Right cardiac atrium (tissue), 5 donors: ENCODE measurements around the gene HEBP2. TPM values are rescaled to one million over a fixed set of nuclear protein-coding genes. Genes with fewer than 3 reads are reported as not detected.
A peak's percentile ranks its signal among the peaks of the same experiment; 100 is the strongest.
"Not testable (repeated sequence)": the region's sequence is repeated elsewhere in the genome, so short reads cannot be mapped to it uniquely, and the experiment has no call there.

Experiments used
- ATAC-seq, 2 donors: fragments of 200-7000 bp; cut with Tn5 transposase; one replicate each; pipeline versions ENCODE4 v1.8.0 to v1.9.1; 2020; ENCODE audit warnings: moderate library complexity in 2 of 2, mild to moderate bottlenecking in 1 of 2
- DNase-seq, 3 donors: peaks; one replicate each; pipeline ENCODE4 v3.0.0-alpha.2; 2020
- H3K27ac ChIP-seq: one replicate; pipeline ENCODE4 v1.5.1; 2013; ENCODE audit warnings: mild to moderate bottlenecking, low read length, control low read depth, moderate library complexity
- H3K27me3 ChIP-seq: one replicate; pipeline ENCODE4 v1.6.1; 2013; ENCODE audit not compliant: control insufficient read depth, insufficient read depth
- H3K4me1 ChIP-seq: one replicate; pipeline ENCODE4 v1.6.1; 2013; ENCODE audit warnings: low read length; ENCODE audit not compliant: control insufficient read depth, insufficient read depth
- H3K4me3 ChIP-seq: one replicate; pipeline ENCODE4 v1.5.1; 2013; ENCODE audit warnings: low read length, control low read depth
- H3K9me3 ChIP-seq: one replicate; pipeline ENCODE4 v1.6.1; 2013; ENCODE audit warnings: low read length; ENCODE audit not compliant: control insufficient read depth
- WGBS: extraction: QIAGEN DNeasy Blood & Tissue Kit; methylation state at CpG from one replicate; pipeline ENCODE4 v1.1.7; 2013; 5-methylcytosine and 5-hydroxymethylcytosine counted together
- intact Hi-C, 4 donors: fragments of 100-400 bp; cut with DNase I; formaldehyde crosslinking; loops; one replicate each; pipeline versions ENCODE4 v1.11.0 to v1.14.0; 2022 to 2023
- long read RNA-seq, 4 donors: library from polyadenylated mRNA; unstranded; transcript quantifications; one replicate each; pipeline ENCODE4 v2.0.0, GENCODE V29; 2020 to 2021
- polyA plus RNA-seq: library from polyadenylated mRNA; stranded (reverse); fragments of 200-250 nt; gene quantifications from one replicate; pipeline ENCODE4 v1.2.3, GENCODE V29; 2013
- total RNA-seq, 4 donors: library from RNA; stranded (reverse); fragmentation: NEBNext Ultra II Directional; extraction: Animal tissue kit (Norgen Biotek cat#: 25700); gene quantifications; one replicate each; pipeline ENCODE4 v1.2.1, GENCODE V29; 2021
- donor health status: healthy with polysubstance abuse.
- donor health status: DM: no; HTN: yes; CAD: no.
- donor health status: DM: no; HTN: no; CAD: no.
- donor health status: DM: no; HTN: yes; CAD: no; lungs with severe emphysema.
- donor health status: DM: yes; HTN: yes; CAD: no.

HEBP2 gene, protein sequence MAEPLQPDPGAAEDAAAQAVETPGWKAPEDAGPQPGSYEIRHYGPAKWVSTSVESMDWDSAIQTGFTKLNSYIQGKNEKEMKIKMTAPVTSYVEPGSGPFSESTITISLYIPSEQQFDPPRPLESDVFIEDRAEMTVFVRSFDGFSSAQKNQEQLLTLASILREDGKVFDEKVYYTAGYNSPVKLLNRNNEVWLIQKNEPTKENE
- total RNA-seq (10 to 100 TPM; 74.7 to 91.6 (median 82.0) TPM), polyA plus RNA-seq (39.5 TPM)
- long read RNA-seq, donor 1, full-length matches to known transcripts = 168 of 180 reads
- long read RNA-seq, donor 1, partial matches to known transcripts = 6 of 180 reads
- long read RNA-seq, donor 1, other reads (novel, unspliced or antisense) = 6 of 180 reads
- long read RNA-seq, donor 2, full-length matches to known transcripts = 83 of 88 reads
- long read RNA-seq, donor 2, partial matches to known transcripts = 1 of 88 reads
- long read RNA-seq, donor 2, other reads (novel, unspliced or antisense) = 4 of 88 reads
- long read RNA-seq, donor 3, partial matches to known transcripts = 0 of 19 reads
- long read RNA-seq, donor 3, other reads (novel, unspliced or antisense) = 19 of 19 reads
- long read RNA-seq, donor 4, full-length matches to known transcripts = 86 of 94 reads
- long read RNA-seq, donor 4, partial matches to known transcripts = 0 of 94 reads
- long read RNA-seq, donor 4, other reads (novel, unspliced or antisense) = 8 of 94 reads

DNA sequence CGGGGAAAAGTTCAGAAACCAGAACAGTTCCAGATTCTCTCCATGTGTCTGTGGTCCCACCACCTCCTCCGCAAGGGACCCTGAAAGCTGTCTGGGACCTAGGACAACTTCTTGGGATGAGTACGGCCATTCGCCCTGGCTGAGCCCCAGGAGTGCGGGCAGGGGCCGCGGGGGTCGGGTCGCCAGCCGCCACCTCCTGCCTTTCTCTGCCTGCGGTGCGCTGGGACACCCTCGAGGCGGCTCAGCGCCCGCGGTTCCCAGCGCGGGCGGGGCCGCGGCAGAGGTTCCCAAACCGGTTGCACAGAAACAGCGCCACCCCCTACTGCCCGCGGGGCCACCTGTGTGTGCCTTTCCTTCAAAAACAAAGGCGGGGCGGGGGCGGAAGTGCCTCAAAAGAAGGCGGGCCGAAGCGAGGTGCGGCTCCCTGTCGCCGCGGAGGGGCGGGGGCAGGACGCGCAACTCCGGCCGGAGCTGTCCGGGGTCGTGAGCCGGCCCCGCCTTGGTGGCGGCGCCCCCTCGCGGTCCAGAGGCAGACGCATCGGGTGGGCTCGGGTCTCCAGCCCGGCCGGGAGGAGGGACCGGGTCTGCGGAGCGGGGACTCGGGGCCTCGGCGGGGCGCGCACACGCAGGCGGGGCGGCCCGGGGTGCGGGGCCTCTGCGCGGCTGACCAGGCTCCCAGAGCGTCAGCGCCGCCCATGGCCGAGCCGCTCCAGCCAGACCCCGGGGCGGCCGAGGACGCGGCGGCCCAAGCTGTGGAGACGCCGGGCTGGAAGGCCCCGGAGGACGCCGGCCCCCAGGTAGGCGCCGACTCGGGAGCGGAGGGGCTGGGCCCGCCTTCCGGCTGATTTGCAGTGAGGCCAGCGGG, at the start of gene HEBP2:
TSS of gene HEBP2 (plus strand) at position 423 of the 865 bp plus-strand sequence. CDS start at position 696, 273 bp downstream.
- Histone ChIP-seq H3K27me3 (no peaks in the 10 kb centered on the region), H3K27ac (peak within 1 kb of the TSS; percentile 94), H3K9me3 (no peaks in the 10 kb centered on the region), H3K4me1 (no peaks in the 10 kb centered on the region), H3K4me3 (peak within 1 kb of the TSS; percentile 79)
- WGBS = under 1% methylated on average over 92 of the region's 92 CpGs
- ATAC-seq (peak; percentile 96 to 97), DNase-seq (peak; percentile 94 to 98 (median 97))
- intact Hi-C loops = no loop called here

DNA sequence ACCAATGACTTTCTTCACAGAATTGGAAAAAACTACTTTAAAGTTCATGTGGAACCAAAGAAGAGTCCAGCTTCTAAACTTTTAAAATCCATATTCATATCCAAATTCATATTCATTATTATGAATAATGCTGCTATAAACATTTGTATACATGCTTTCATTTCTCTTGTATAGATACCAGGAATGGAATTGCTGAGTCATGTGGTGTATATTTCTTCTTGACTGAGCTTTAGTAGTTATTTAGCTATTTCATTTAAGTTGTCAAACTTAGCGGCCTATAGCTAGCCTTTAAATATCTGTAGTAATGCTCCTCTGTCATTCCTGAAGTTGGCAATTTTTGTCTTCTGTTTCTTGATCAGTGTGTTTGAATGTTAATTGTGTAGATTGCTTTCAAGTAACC, 46.1 kb upstream of the HEBP2 start:
- 93% methylated on average over 1 of the region's 1 CpG for WGBS
- Histone ChIP-seq H3K4me1 (no peaks in the 10 kb centered on the region), H3K4me3 (no peak overlapping the region), H3K27ac (no peak overlapping the region), H3K9me3 (no peaks in the 10 kb centered on the region), H3K27me3 (no peaks in the 10 kb centered on the region)
- DNase-seq (no peak), ATAC-seq (no peak)
- intact Hi-C loops = no loop called here

DNA sequence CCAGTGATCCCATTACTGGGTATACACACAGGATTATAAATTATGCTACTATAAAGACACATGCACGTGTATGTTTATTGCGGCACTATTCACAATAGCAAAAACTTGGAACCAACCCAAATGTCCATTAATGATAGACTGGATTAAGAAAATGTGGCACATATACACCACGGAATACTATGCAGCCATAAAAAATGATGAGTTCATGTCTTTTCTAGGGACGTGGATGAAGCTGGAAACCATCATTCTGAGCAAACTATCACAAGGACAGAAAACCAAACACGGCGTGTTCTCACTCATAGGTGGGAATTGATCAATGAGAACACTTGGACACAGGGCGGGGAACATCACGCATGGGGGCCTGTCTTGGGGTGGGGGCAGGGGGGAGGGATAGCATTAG, 35.3 kb upstream of the HEBP2 start:
- H3K4me3 ChIP-seq, intact Hi-C loops, H3K27me3 ChIP-seq, DNase-seq, ATAC-seq, H3K9me3 ChIP-seq, H3K4me1 ChIP-seq, H3K27ac ChIP-seq: not testable (repeated sequence)
- WGBS = 94% methylated on average over 8 of the region's 8 CpGs

DNA sequence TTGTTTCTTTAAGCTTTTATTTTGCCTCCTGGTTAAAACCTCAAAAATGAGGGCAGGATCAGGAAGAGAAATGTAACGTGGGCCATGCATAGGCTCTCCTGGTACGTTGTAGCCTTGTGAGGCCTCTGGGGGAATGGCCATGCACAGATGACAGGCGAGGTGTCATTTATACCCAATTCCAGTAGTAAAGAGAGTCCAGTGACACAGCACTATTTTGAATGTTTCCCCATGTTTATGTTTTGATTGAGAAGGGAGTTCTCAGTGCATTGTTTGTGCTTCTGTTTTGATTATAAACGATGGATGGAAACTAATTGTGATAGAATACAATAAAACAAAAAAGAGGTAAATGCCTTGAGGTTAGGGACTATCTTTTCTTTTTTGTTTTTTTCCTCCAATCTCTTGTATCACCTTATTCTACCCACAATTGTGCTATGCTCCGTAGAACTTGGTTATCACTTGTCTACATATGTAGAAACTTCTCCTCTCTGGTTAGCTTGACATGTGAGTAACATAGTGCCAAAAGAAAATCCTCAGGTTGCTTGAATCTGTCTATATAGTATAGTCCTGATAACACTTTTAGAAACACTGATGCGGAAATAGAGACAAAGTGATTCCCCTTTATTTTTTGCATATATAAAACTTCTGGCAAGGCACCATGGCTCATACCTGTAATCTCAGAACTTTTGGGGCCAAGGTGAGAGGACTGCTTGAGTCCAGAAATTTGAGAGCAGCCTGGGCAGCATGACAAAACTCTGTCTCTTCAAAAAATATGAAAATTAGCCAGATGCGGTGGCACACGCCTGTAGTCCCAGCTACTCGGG, 33.2 kb upstream of the HEBP2 start:
- 77% methylated on average over 9 of the region's 9 CpGs for WGBS
- DNase-seq = no peak
- ATAC-seq = no peak
- intact Hi-C loops = no loop called here
- Histone ChIP-seq H3K4me1 (no peaks in the 10 kb centered on the region), H3K27ac (no peak overlapping the region), H3K27me3 (no peaks in the 10 kb centered on the region), H3K4me3 (no peak overlapping the region), H3K9me3 (no peaks in the 10 kb centered on the region)

DNA sequence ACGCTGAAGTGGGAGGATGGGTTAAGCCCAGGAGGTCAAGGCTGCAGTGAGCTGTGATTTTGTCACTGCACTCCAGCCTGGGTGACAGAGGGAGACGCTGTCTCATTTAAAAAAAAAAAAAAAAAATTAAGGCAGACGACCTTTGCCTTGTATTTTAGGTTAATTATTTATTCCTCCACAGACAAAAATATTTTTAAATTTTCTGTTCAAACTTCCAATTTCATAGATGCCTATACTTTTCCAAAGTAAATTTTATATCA, 32.6 kb upstream of the HEBP2 start:
- H3K4me1 ChIP-seq = no peaks in the 10 kb centered on the region
- no peak overlapping the region for H3K4me3 ChIP-seq
- 59% methylated on average over 3 of the region's 3 CpGs for WGBS
- no peak overlapping the region for H3K27ac ChIP-seq
- H3K27me3 ChIP-seq = no peaks in the 10 kb centered on the region
- peak in 1 of 2 donors; percentile 46 for ATAC-seq
- DNase-seq = no peak
- no peaks in the 10 kb centered on the region for H3K9me3 ChIP-seq
- intact Hi-C loops = no loop called here

DNA sequence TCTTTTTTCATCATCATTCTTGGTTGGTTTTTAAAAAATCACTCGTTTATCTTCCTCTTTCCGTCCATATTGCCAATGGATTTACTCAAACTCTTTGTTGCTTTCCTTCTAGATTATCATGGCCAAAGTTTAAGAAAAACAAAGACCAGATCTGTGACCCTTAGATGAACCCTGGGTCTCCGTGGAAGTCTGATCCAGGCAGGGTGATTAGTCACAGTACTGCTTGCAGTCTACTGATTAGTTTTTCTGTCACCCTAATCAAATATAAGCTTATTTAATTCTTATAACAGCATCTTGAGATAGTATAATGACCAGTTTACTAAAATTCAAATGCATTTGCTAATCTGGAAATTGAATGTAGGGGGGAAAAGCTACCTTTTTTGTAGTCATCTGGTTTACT, 32.3 kb upstream of the HEBP2 start:
- no peak overlapping the region for H3K4me3 ChIP-seq
- no peak overlapping the region for H3K27ac ChIP-seq
- no peaks in the 10 kb centered on the region for H3K4me1 ChIP-seq
- DNase-seq (no peak), ATAC-seq (peak in 1 of 2 donors; percentile 89)
- WGBS = 28% methylated on average over 3 of the region's 3 CpGs
- no peaks in the 10 kb centered on the region for H3K9me3 ChIP-seq
- H3K27me3 ChIP-seq = no peaks in the 10 kb centered on the region
- intact Hi-C loops = no loop called here

DNA sequence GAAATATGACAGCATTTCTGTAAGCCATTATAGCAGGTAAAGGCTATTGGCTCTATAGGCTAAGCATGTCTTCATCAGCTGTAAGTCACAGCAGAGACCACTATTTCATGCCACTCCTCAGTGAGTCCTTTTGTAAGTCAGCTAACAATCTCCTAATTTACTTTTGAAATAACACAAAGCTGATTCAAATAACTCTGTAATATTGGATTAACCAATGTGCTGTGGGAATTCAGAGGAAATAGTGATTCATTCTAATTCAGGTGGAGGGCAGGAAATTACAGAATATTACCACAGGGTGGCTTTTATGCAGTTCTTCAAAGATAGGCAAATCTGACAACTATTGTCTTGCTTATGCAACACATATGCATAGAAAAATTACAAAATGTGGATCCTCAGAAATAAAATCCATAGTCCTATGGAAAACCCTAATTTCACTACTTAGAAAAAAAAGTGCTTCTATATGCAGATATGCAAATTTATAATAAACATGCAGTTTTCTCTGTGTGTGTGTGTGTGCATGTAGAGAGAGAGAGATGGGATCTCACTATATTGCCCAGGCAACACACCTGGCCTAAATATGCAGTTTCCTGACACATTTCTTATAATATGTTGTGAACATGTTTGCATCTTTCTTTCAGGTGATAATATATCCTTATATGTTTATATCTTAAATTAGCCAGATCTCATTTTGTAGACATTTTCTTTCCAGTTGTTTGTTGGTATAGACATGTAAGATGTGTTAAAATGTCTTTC, 31.1 kb upstream of the HEBP2 start:
- intact Hi-C loops = no loop called here

DNA sequence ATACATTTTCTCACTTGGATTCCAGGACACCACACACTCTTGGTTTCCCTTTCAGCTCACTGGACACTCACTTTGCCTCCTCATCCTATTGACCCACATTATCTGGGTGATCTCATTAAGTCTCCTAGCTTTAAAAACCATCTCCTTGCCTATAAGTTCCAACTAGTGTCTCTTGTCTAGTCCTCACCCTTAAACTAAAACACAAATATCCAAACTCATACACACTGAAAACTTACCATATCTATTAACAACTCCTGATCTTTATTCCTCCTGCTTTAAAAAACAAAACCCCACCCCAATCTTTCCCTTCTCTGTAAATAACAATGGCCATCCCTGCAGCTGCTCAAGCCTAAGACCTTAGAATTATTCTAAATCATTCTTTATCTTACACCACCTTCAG, 29.8 kb upstream of the HEBP2 start:
- DNase-seq (no peak), ATAC-seq (no peak)
- Histone ChIP-seq H3K4me3 (no peak overlapping the region), H3K9me3 (no peaks in the 10 kb centered on the region), H3K4me1 (no peaks in the 10 kb centered on the region), H3K27ac (no peak overlapping the region), H3K27me3 (no peaks in the 10 kb centered on the region)
- intact Hi-C loops = no loop called here

More for the DNA sequence above, 31.1 kb upstream of the HEBP2 start:
- ATAC-seq (peak in 1 of 2 donors; percentile 55), DNase-seq (no peak)
- H3K4me1 ChIP-seq = no peaks in the 10 kb centered on the region
- H3K4me3 ChIP-seq = no peak overlapping the region
- no peaks in the 10 kb centered on the region for H3K9me3 ChIP-seq
- H3K27ac ChIP-seq = no peak overlapping the region
- no peaks in the 10 kb centered on the region for H3K27me3 ChIP-seq

DNA sequence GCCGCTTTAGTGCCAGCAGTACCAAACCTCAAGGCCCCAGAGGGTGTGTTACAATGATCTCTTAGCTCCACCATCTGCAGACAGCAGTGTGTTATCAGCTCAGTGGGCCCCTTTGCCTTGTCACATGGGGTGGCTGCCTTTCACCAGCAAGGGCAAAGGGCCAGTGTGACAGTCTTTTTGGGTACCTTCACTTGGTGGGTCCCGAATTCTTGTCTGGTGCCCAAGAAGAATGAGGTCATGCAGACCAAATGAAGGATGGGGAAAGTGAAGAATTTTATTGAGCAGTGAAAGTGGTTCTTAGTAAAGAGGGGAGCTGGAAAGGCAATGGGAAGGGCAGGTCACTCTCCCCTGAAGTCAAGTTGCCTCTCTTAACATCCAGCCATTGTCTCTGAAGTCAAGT, 29.2 kb upstream of the HEBP2 start:
- no peak overlapping the region for H3K4me3 ChIP-seq
- no peak for ATAC-seq
- WGBS = 92% methylated on average over 2 of the region's 2 CpGs
- H3K4me1 ChIP-seq = no peaks in the 10 kb centered on the region
- H3K27ac ChIP-seq = no peak overlapping the region
- no peaks in the 10 kb centered on the region for H3K9me3 ChIP-seq
- no peak for DNase-seq
- no peaks in the 10 kb centered on the region for H3K27me3 ChIP-seq
- intact Hi-C loops = no loop called here

DNA sequence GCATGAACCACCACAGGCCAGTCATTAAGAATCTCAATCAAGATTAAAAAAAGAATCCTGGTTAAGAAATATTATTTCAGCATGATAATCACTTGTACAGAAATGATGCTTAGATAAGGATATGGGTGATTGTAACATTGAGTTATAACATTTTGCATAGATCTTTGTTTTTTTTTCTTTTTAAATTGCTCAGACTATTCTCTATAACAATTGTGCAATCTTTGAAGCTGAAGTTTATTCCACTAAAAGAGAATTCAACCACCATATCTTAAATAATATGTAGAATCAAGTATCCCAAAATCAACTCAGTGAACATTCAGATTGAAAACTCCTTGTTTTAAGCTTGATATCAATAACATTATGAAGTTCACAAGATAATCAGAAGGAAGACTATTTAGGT, 27.0 kb upstream of the HEBP2 start:
- Histone ChIP-seq H3K9me3 (no peaks in the 10 kb centered on the region), H3K27ac (no peak overlapping the region), H3K27me3 (no peaks in the 10 kb centered on the region), H3K4me3 (no peak overlapping the region), H3K4me1 (no peaks in the 10 kb centered on the region)
- no peak for ATAC-seq
- DNase-seq = no peak
- intact Hi-C loops = no loop called here
